Rectal smooth muscle tissue (tissue), 1 donor: ENCODE results near the gene LRCH1.

Source experiments
- H3K27ac ChIP-seq: one replicate; pipeline ENCODE4 v1.7.0; 2013; ENCODE audit warnings: low read depth, low read length, inconsistent platforms
- H3K27me3 ChIP-seq: one replicate; pipeline ENCODE4 v1.7.0; 2013; ENCODE audit warnings: low read length; ENCODE audit not compliant: control insufficient read depth, insufficient read depth
- H3K36me3 ChIP-seq: one replicate; pipeline ENCODE4 v1.7.0; 2013; ENCODE audit warnings: low read length; ENCODE audit not compliant: control insufficient read depth, insufficient read depth
- H3K4me1 ChIP-seq: one replicate; pipeline ENCODE4 v1.7.0; 2013; ENCODE audit warnings: low read length; ENCODE audit not compliant: control insufficient read depth, insufficient read depth
- H3K4me3 ChIP-seq: one replicate; pipeline ENCODE4 v1.7.0; 2013; ENCODE audit warnings: low read length
- H3K9ac ChIP-seq: one replicate; pipeline ENCODE4 v1.7.0; 2013; ENCODE audit warnings: low read length

LRCH1 gene

GRCh38 chr13:46663206-46664037 is 110.5 kb downstream of the LRCH1 start:
- Histone ChIP-seq H3K4me1 (peaks cover 15% of the 10 kb centered on the region), H3K36me3 (no peaks in the 10 kb centered on the region), H3K9ac (no peak overlapping the region), H3K27ac (no peak overlapping the region), H3K4me3 (no peak overlapping the region), H3K27me3 (no peaks in the 10 kb centered on the region)

GRCh38 chr13:46664195-46664594 is 111.2 kb downstream of the LRCH1 start:
- peaks cover 15% of the 10 kb centered on the region for H3K4me1 ChIP-seq
- no peaks in the 10 kb centered on the region for H3K27me3 ChIP-seq
- H3K36me3 ChIP-seq = no peaks in the 10 kb centered on the region
- H3K27ac ChIP-seq = no peak overlapping the region
- no peak overlapping the region for H3K4me3 ChIP-seq
- H3K9ac ChIP-seq = no peak overlapping the region

GRCh38 chr13:46665248-46665632 is 112.3 kb downstream of the LRCH1 start:
- Histone ChIP-seq H3K9ac (no peak overlapping the region), H3K4me3 (no peak overlapping the region), H3K36me3 (no peaks in the 10 kb centered on the region), H3K27me3 (no peaks in the 10 kb centered on the region), H3K27ac (no peak overlapping the region), H3K4me1 (peaks cover 12% of the 10 kb centered on the region)

GRCh38 chr13:46665633-46666482 is 112.9 kb downstream of the LRCH1 start:
- H3K36me3 ChIP-seq = peaks cover 2% of the 10 kb centered on the region
- no peak overlapping the region for H3K4me3 ChIP-seq
- no peak overlapping the region for H3K9ac ChIP-seq
- no peak overlapping the region for H3K27ac ChIP-seq
- peaks cover 12% of the 10 kb centered on the region for H3K4me1 ChIP-seq
- H3K27me3 ChIP-seq = no peaks in the 10 kb centered on the region

GRCh38 chr13:46666727-46667456 is 113.9 kb downstream of the LRCH1 start:
- no peak overlapping the region for H3K4me3 ChIP-seq
- H3K9ac ChIP-seq = no peak overlapping the region
- peaks cover 7% of the 10 kb centered on the region for H3K36me3 ChIP-seq
- no peaks in the 10 kb centered on the region for H3K27me3 ChIP-seq
- H3K27ac ChIP-seq = no peak overlapping the region
- peaks cover 12% of the 10 kb centered on the region for H3K4me1 ChIP-seq

GRCh38 chr13:46667687-46668281 is 114.8 kb downstream of the LRCH1 start:
- H3K27ac ChIP-seq = no peak overlapping the region
- peak overlapping the region; percentile 39 for H3K4me3 ChIP-seq
- H3K9ac ChIP-seq = no peak overlapping the region
- H3K27me3 ChIP-seq = no peaks in the 10 kb centered on the region
- H3K36me3 ChIP-seq = peaks cover 7% of the 10 kb centered on the region
- H3K4me1 ChIP-seq = peaks cover 12% of the 10 kb centered on the region

- no peaks in the 10 kb centered on the region for H3K27me3 ChIP-seq
- peaks cover 11% of the 10 kb centered on the region for H3K4me1 ChIP-seq
- H3K27ac ChIP-seq = no peak overlapping the region
- H3K9ac ChIP-seq = no peak overlapping the region
- no peak overlapping the region for H3K4me3 ChIP-seq
- H3K36me3 ChIP-seq = peaks cover 7% of the 10 kb centered on the region
Measured at GRCh38 chr13:46668302-46668720, 115.3 kb downstream of the LRCH1 start.

- Histone ChIP-seq H3K36me3 (peaks cover 7% of the 10 kb centered on the region), H3K9ac (no peak overlapping the region), H3K4me3 (no peak overlapping the region), H3K27me3 (no peaks in the 10 kb centered on the region), H3K4me1 (peaks cover 6% of the 10 kb centered on the region), H3K27ac (no peak overlapping the region)
Measured at GRCh38 chr13:46668931-46669525, 116.1 kb downstream of the LRCH1 start.

GRCh38 chr13:46672338-46673090 is 119.5 kb downstream of the LRCH1 start:
- Histone ChIP-seq H3K4me3 (no peak overlapping the region), H3K27me3 (no peaks in the 10 kb centered on the region), H3K4me1 (peaks cover 5% of the 10 kb centered on the region), H3K27ac (no peak overlapping the region), H3K9ac (no peak overlapping the region), H3K36me3 (peaks cover 7% of the 10 kb centered on the region)

- peaks cover 4% of the 10 kb centered on the region for H3K4me1 ChIP-seq
- peaks cover 7% of the 10 kb centered on the region for H3K36me3 ChIP-seq
- no peaks in the 10 kb centered on the region for H3K27me3 ChIP-seq
- no peak overlapping the region for H3K9ac ChIP-seq
- no peak overlapping the region for H3K27ac ChIP-seq
- no peak overlapping the region for H3K4me3 ChIP-seq
Measured at GRCh38 chr13:46675016-46675415, 122.0 kb downstream of the LRCH1 start.

- Histone ChIP-seq H3K27me3 (no peaks in the 10 kb centered on the region), H3K27ac (no peak overlapping the region), H3K36me3 (peaks cover under 1% of the 10 kb centered on the region), H3K9ac (no peak overlapping the region), H3K4me1 (peaks cover 8% of the 10 kb centered on the region), H3K4me3 (no peak overlapping the region)
Measured at GRCh38 chr13:46676378-46676725, 123.4 kb downstream of the LRCH1 start.
